Stimulated activated CD8-positive, alpha-beta memory T cell treated with anti-CD3 and anti-CD28 coated beads, Interleukin-12 subunit alpha, Interleukin-12 subunit beta, amount 100 ng/mL, for 24 hours (primary cell): Measurements from ENCODE around the gene BBLN.
A peak's percentile ranks its signal among the peaks of the same experiment; 100 is the strongest.

Experiments used
- DNase-seq: peaks from one replicate; pipeline ENCODE4 v3.0.0-alpha.2; 2020; ENCODE audit errors: extremely low read depth

Gene BBLN

GRCh38 chr9:128191406-128192046, 31.5 kb downstream of the BBLN start, which contains the start of gene CIZ1:
CIZ1 (minus strand) TSS chr9:128191572; CDS start chr9:128190857, 715 bp downstream.
- DNase-seq: peak; percentile 46

GRCh38 chr9:128192601-128193371, 32.7 kb downstream of the BBLN start:
- DNase-seq: no peak

GRCh38 chr9:128193469-128194096, 33.5 kb downstream of the BBLN start:
- no peak for DNase-seq

GRCh38 chr9:128201441-128202369, 41.6 kb downstream of the BBLN start:
- DNase-seq: no peak

- no peak for DNase-seq
These were observed 42.6 kb downstream of the BBLN start for GRCh38 chr9:128202648-128203023.

GRCh38 chr9:128203024-128203706, 43.1 kb downstream of the BBLN start, which contains the start of gene DNM1:
DNM1 (plus strand) TSS chr9:128203379; CDS start chr9:128203471, 92 bp downstream.
- DNase-seq: peak; percentile 22

- no peak for DNase-seq
These were observed 43.9 kb downstream of the BBLN start for GRCh38 chr9:128203707-128204551.

- no peak for DNase-seq
These were observed 44.8 kb downstream of the BBLN start for GRCh38 chr9:128204858-128205257.

- DNase-seq: no peak
These were observed 45.4 kb downstream of the BBLN start for GRCh38 chr9:128205296-128205944.

- no peak for DNase-seq
These were observed 46.4 kb downstream of the BBLN start for GRCh38 chr9:128206484-128206883.

- no peak for DNase-seq
These were observed 47.1 kb downstream of the BBLN start for GRCh38 chr9:128206916-128207910.

GRCh38 chr9:128208386-128208785, 48.3 kb downstream of the BBLN start:
- no peak for DNase-seq

GRCh38 chr9:128208946-128209669, 49.0 kb downstream of the BBLN start:
- DNase-seq: no peak

GRCh38 chr9:128211186-128211980, 51.3 kb downstream of the BBLN start:
- DNase-seq: no peak

- DNase-seq: no peak
These were observed 51.9 kb downstream of the BBLN start for GRCh38 chr9:128211981-128212281.
